NCI-H2081 treated with DMSO at 0.1 percent for 48 hours (cell line): ENCODE measurements around the gene ERICH6.

ENCODE experiments used
- DNase-seq: peaks from one replicate; lab custom pipeline; 2025; lab: John Stamatoyannopoulos, UW

The ERICH6 gene

DNA sequence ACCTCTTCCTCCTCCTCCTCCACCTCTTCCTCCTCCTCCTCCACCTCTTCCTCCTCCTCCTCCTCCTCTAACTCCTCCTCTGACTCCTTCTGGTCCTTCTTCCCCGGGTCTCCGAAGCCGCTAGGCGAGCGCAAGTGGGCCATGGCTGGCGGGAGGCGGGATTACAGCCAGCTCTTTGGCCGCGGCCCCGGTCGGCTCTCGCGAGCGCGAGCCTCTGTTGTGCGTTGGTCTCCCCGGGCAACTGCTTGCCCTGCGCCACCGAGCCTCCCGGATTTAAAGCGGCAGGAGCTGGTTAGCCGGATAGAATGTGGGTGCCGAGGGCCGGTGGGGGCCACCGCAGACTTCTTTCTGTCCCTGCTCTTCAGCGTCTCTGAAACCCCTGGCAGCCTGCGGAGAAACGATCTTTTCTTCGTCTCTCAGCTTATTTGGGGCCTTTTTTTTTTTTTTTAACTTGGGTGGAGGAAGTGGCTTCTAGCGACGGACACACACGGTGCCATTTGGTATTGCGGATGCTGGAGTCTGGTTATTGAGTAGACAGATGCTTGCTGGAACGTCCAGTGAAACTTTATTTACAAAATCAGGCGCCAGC is at the start of gene ERICH6:
Gene ERICH6 (minus strand): TSS at position 165 of the 589 bp plus-strand sequence. CDS start 22 bp downstream, at position 143.
- DNase-seq: peak; percentile 71

DNA sequence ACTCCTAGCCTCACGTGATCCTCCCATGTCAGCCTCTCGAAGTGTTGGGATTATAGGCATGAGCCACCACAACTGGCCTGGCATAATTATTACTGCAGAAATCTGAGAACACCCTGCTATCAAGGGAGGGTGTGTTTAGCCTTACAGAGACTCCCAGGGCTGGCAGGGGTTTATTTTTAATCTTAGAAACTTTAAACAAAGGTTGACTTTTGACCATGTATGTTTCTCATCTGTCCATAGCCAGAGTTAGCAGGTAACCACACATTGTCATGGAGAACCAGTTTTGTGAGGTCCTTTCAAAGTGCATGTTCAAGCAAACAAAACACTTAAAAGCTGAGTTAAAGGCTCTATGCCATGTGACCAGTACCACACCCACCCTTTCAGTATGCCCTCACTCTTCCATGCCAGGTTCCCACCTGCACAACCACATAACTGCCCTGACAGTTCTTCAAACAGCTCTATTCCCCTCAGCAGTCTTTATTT is 48.1 kb upstream of the ERICH6 start:
- no peak for DNase-seq

DNA sequence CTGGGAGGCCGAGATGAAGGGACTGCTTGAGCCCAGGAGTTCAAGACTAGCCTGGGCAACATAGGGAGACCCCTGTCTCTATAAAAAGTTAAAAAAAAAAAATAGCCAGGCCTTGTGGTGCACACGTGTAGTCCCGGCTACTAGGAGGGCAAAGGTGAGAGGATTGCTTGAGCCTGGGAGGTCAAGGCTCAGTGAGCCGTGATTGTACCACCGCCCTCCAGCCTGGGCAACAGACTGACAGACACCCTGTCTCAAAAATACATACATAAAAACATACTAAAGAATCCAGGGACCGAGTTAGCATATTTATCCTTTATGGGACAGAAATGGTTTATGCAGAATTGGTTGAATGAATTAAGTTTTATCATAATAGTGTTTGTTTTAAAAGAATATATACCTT is 45.5 kb upstream of the ERICH6 start:
- DNase-seq: no peak

DNA sequence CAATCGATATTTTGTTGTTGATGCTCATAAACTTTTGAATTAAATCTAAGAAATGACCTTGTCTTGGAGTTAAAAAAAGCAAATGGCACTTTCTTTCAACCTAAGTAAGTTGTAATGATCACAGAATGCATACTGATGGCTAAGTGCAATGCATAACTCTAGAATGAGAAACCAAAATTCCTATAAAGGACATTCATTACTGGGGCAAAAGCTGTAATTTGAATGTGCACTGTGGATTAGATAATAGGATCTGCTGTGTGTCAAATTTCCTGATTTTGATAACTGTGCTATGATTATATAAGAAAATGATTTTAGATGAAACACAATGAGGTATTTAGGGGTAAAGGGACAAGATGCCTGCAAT is 44.9 kb upstream of the ERICH6 start:
- no peak for DNase-seq

DNA sequence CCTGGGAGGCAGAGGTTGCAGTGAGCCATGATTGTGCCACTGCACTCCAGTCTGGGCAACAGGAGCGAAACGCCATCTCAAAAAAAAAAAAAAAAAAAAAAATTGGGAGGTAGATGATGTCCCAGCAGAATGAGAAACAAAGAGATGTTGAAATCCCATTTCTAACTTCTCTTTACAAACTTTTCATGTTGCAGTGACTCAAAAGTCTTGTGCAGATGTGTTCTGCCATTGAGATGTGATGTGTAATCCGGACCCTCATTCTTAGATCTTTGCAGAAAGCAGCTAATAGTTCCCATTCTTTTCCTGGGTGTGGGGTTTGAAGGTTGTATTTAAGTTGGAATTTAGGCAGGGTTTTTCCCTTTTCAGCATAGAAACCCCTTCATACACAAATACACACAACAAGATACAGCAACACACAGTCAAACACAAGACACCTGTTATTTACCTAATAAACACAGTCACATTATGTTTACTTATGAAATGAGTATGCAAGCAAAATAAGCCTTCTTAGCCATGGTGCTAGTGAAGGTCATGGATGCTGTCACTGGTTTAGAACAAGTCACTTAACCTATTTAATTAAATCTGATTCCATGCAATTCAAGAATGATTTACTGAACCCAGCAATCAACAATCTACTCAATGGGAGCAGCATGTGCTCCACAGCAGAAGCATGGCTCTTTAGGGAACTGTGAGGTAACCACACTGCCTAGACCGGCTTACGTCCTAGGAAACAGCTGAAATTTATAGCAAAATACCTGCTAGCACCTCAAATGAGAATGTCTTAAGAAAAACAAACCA is 44.4 kb upstream of the ERICH6 start:
- DNase-seq: no peak

DNA sequence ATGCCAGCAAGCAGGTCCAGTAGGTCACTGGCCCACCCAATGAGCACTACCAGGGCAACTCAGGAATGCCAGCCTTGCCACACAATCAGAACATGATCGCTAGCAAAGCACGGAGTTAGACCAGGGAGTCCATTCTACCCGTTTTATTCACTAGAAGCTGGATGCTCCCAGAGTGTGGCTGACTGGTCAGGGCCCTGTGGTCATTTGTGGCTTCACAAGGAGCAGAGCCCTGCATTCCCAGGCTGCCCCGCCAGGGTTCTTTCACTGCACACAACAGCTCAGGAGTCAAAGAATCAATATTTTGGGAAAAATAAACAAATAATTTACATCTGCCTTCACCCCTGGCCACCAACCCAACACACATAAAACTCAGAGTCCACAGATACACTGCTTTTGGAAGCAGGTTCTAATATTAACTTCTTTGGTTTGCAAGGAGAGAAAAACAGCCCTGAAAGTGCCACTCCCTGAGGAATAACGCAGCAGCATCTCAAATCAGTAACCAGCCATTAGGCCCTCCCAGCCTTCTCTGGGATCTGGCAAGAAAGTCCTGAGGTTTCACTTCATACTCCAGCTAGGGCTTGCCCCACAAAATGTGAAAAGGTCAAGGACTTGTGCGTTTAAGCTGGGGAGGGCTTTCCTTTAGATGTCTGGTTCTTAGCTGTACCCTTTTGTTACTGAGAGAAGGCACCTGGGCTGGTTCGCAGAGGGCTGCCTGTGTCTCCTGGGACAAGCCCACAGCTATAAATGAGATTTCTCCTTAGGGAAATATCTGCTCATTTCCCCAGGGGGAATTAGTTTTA is 43.3 kb upstream of the ERICH6 start:
- no peak for DNase-seq

DNA sequence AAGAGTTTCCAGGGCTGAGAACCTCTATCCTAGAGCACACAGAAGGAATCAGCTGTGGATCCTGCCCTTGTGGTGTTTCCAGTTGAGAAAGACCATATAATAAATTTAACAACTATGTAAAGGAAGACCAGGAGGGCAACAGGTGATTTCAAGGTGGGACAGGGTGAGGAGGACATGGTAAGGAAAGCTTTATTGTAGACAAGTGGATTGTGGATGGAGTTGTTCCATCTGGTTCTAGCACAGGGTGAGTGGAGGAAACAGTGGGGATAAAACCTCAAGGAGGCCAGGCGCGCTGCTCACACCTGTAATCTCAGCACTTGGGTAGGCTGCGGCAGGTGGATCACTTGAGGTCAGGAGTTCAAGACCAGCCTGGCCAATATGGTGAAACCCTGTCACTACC is 42.1 kb upstream of the ERICH6 start:
- DNase-seq: no peak

DNA sequence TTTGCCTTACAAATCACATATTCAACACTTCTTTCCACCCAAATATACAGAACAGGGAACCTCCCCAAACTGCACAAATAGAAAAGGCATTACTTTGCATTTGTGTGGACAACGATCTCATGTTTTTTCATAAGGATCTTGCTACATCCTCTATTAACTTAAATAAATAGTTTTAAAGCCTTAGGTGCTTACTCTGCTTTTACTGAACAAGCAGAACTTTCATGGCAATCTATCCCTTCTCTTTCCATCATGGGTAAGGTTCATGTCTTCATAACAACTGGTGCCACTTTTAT is 41.1 kb upstream of the ERICH6 start:
- no peak for DNase-seq

DNA sequence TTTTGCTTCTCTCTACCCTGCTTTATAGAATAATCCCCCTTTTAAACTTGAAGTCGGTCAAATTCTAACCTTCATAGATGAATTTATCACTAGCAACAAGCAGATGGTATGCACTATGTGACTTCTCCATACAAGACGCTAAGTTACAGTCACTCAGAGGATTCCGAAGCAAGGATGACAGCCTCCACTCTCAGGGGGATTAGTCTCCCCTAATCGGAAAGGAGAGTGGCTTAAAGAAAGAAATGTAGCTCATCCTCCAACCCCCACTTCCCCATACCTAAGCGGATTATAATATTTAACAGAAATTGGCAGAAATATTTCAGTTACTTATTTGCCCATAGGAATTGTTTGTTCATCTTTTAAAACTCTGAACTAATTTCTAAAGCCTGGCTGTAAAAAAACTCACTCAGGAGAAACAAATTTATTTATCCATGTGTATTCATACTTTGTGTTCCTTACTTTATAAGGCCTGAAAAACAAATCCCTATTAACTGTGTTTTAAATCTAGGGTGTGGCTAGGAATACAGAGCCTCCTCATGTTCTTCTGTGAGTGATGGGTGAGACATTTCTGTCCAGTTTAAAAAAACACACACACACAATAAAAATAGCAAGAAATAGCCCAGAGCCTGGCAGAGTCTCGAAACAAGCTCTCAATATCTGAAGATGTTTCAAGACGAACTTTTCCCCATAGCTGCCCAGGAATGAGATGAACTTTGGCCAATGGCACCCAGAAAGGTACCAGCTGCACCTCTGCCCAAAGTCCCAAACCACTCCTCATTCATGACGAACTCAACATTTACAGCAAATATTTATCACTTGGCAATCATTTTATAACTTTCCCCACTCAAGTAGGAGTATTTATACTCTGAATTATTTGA is 40.6 kb upstream of the ERICH6 start:
- DNase-seq: no peak

DNA sequence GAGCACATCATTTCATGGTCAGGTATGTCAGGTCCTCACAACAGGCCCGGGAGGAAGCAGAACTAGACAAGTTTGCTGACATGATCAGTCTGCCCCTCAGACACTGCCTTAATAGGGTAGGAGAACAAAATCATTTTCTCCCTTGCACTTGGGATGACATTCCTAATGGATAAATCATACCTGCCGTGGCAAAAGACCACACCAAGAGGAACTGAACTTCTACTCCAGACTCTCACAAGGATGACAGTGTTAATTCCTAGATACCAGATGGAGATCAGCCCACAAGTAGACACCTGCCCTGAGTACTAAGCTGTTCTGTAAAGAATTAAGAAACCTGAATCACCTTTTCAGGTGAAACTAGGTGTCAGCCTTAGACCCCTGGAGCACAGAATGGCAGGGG is 39.8 kb upstream of the ERICH6 start:
- DNase-seq: no peak

DNA sequence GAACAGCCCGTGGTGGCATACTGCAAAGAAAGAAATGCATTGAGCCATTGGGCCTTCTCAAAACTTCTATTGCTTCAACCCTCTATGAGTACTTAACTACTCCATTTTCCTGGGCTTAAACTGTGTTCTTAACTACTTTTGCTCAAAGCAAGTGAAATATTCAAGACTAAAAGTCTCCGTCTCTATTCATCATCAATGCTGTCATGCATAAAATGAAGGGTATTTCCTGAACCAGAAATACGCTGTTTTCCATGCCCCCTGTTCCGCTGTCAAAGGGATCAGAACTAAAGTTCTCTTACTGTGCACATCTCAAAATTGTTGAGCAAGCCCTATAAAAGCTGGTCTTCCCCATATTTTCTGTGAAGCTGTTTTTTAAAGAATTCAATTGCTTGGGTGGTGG is 39.0 kb upstream of the ERICH6 start:
- no peak for DNase-seq

DNA sequence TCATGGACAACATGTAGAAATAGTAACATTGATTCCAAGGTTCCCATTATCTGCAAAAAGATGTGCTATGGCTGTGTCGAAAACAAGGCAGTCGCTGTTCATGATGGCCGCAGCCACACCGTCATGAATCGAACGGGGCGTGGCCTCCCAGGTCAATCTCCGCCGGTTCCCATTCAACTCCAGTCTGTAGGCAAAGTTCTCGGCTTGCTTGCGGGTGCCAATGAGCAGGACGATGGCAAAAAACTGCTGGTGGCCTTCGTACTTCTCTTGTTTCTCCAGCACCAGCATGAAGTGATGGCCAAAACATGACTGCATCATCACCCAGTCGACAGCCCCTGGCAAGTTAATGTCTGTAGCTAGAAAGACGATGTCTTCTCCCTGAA is 38.4 kb upstream of the ERICH6 start:
- no peak for DNase-seq

DNA sequence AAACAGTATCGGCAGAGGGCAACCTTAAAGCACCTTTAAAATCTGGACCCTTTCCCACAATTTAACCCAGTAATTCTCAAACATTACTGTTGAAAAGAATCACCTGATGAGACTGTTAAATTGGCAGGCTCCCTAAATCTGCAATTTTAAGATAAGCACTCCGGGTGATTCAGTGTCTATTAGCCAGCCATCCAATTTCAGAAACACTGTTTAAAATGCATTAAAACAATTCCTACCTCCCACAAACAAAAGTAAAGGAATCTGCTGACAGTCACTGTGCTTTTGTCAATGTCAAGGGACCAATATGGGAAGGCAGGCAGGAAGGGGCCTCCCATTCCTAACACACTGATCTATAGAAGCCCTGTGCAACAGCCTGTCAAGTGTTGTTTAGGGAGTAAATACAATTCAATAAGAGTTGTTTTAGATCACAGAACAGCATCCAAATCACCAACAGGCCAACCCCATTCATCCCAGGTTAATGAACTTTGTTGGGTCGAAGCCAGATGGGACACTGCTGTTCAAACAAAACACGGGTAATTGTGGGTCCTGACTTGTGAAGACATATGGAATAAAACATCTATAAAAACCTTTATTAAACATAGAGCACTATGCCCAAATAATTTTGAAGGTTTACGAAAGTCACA is 37.9 kb upstream of the ERICH6 start:
- DNase-seq: no peak

DNA sequence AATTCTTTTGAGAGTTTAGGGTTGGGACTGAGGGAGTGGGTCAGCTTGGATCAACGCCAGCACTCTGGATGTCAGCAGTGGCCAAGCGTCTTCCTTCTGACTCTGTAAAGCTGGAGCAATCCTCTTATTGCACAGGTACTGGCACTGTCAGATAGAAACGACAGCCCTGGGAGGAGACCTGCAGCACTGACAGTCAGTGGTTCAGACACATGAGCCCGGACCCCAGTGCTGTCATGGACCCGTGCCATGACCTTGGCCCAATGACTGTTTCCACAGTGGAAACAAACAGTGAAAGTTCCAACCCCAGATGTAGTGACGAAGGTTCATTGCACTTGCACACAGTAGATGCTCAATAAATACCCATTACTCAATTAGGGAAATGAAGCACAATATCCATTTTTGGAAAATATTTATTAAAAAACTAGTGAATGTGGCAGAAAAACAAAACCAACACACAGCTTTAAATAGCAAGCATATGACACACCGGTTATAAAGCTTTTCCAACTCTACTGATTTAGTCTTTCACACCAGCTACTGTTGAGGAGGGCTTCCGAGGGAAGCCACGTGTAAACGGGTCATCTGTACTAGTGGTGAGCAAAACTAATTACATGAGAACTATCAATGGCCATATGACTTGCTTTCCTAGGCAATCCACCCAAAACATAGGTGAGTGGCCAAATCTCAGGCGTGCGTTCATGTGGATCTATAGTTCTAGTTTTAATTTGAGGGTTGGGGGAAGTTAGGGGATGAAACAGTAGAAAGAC is 37.2 kb upstream of the ERICH6 start:
- DNase-seq: no peak

DNA sequence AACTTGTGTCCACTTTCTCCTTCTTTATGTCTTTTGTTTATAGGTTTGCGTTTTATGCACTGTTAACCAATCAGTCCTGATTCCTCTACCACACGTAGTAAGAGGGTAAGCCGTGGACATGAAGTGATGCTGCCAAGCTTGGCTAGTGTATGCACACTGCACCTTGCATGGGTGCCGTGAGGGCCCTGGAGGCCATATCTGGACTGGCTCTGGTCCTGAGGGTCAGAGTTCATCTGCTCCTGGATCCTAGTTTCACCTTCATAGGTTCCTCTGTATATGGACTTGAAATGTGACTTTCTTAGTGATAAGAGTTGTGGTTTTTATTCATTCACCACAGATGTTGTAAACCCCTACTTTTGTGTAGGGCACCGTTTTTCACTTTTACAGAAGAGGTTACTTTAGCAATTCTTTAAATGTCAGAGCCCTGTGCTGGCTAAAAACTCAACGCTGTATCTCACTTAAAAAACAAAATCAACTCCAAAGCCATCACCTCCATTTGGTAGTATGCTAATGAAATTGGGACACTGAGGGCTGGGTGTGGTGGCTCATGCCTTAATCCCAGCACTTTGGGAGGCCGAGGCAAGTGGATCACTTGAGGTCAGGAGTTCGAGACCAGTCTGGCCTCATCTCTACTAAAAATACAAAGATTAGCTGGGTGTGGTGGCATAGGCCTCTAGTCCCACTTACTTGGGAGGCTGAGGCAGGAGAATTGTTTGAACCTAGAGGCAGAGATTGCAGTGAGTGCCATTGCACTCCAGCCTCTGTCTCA is 36.3 kb upstream of the ERICH6 start:
- DNase-seq: no peak

DNA sequence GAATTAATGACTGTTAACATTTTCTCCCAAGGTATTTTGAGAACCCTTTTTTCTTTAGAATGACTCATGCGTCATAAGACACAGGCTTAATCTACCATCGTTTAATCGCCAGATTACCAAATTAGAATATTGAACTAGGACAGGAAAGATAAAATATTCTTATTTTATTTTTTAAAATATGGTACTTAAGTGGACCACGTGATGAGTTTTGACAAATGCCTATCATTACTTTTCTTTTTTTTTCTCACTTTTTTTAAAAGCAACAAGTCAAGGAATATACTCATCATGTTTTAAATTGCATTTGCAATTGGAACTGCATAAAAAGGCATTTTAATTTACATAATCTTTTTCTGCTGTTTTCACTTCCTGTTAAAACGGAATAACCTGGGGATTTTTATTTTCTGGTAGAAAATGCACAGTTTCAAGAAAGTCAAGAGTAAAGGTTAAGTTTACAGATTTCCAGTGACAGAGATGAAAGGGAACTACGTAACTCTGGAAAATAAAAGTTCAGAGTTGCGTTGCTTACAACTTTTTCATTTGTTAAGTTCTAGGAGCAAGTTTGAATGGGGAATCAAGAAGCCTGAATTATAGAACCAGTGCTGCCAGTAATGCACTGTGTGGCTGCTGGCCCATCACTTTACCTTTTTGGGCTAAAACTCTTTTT is 35.6 kb upstream of the ERICH6 start:
- no peak for DNase-seq

DNA sequence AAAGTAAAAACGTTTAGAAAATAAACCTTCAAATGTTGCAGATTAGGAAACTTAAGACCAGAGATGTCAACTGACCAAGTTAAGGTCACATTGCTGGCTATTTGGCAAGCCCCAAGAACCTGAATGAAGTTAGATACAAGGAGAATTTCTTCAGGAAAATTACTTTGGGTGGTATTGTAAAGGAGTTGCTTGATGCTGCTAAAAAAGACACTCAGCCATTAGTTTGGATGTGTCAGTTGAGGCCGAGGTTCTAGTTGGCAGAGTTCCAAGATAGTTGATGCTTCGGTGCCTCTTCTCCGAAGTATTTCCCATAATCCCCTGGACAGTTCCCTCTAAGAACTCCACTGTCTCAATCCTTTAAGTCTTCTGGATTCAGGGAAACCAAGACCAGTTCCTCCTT is 35.0 kb upstream of the ERICH6 start:
- DNase-seq: no peak

DNA sequence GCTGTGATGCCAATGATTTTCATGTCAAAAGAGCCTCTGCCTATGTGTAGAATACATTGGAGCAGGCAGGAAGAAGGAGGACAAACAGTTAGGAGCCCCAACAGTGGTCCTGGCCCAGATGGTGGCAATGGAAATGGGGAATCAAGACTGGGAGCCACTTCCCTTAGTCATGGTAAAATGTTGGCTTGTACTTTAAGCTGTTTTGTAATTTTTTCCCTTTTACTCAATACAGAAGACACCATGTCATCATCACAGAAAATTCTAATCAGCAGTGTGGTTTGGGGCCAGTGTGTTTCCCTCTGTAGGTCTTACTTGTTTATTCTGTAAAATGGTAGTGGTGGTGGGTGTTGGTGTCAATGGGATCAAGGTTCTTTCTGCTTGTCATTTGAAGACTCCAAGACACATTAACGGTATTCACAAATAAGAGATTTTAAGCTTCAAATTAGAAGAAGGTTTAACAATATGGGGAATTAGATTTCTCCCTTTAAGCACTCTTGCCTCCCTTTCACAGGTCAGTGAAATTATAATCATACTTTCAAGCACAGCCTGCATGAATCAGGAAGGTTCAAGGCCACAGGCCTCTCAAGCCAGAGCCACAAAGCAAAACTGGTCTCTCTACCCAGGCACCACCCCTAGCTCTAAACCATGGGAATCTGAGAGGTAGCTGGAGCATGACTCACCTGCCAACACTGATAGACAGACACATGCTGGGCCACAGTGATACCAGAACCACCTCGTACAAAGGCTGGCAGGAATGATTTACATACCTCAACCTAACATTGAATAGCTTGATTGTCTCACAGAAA is 34.4 kb upstream of the ERICH6 start:
- DNase-seq: no peak
